Heart left ventricle (tissue), 16 donors: ENCODE data around the gene AFF1. TPM values are rescaled to one million over a fixed set of nuclear protein-coding genes. Genes with fewer than 3 reads are reported as not detected.

Experiments used
- ATAC-seq, 4 donors: fragments of 200-7000 bp; cut with Tn5 transposase; one replicate each; pipeline ENCODE4 v1.9.1; 2020 to 2022; ENCODE audit warnings: moderate library complexity in 4 of 4, mild to moderate bottlenecking in 3 of 4, moderate number of reproducible peaks in 1 of 4
- DNase-seq, 5 donors: peaks; one replicate each; pipeline ENCODE4 v3.0.0-alpha.2; 2020
- H3K27ac ChIP-seq, 12 donors: fragments of 200-600 bp; sonication (generic) in 4 of 12; one replicate each; pipeline versions ENCODE4 v1.5.0 to v1.8.0; 2016 to 2022; ENCODE audit warnings: mild to moderate bottlenecking in 2 of 12
- H3K27me3 ChIP-seq, 9 donors: fragments of 200-600 bp; sonication (generic) in 2 of 9; one replicate each; pipeline versions ENCODE4 v1.5.1 to v1.8.0; 2016 to 2022; ENCODE audit warnings: mild to moderate bottlenecking in 3 of 9
- H3K36me3 ChIP-seq, 9 donors: fragments of 200-600 bp; sonication (generic) in 2 of 9; one replicate each; pipeline versions ENCODE4 v1.5.0 to v1.8.0; 2018 to 2022; ENCODE audit warnings: mild to moderate bottlenecking in 2 of 9
- H3K4me1 ChIP-seq, 12 donors: fragments of 200-600 bp; sonication (generic) in 4 of 12; one replicate each; pipeline versions ENCODE4 v1.5.0 to v1.8.0; 2016 to 2022; ENCODE audit warnings: mild to moderate bottlenecking in 3 of 12
- H3K4me3 ChIP-seq, 12 donors: fragments of 200-600 bp; sonication (generic) in 4 of 12; one replicate each; pipeline versions ENCODE4 v1.5.0 to v1.8.0; 2017 to 2022; ENCODE audit warnings: mild to moderate bottlenecking in 9 of 12, moderate library complexity in 4 of 12
- H3K9me3 ChIP-seq, 12 donors: fragments of 200-600 bp; sonication (generic) in 4 of 12; one replicate each; pipeline versions ENCODE4 v1.5.0 to v1.8.0; 2016 to 2022; ENCODE audit warnings: mild to moderate bottlenecking in 1 of 12
- POLR2A ChIP-seq, 2 donors: fragments of 450-650 bp; IDR thresholded peaks; one replicate each; pipeline ENCODE4 v1.6.1; 2017; ENCODE audit warnings: antibody characterized with exemption in 2 of 2, mild to moderate bottlenecking in 2 of 2, moderate library complexity in 2 of 2
- whole genome bisulfite sequencing, 4 donors: extraction: QIAGEN DNeasy Blood & Tissue Kit in 2 of 4; methylation state at CpG; one replicate each; pipeline versions ENCODE4 v1.1.5 to v1.1.7; 2013 to 2018; 5-methylcytosine and 5-hydroxymethylcytosine counted together
- intact Hi-C, 10 donors: fragments of 100-400 bp; cut with DNase I; formaldehyde crosslinking; loops; one replicate each; pipeline versions ENCODE4 v1.11.1 to v1.14.2; 2022
- polyA plus RNA-seq, 2 donors: library from polyadenylated mRNA; stranded (reverse); fragments of 200-250 nt; gene quantifications; one replicate each; pipeline ENCODE4 v1.2.3, GENCODE V29; 2013
- total RNA-seq, 9 donors: library from RNA; depleted of rRNA in 2 of 9; stranded (reverse); fragments of >200 nt in 2 of 9; fragmentation: NEBNext Ultra II Directional in 3 of 9; extraction: Animal tissue kit (Norgen Biotek cat#: 25700) in 3 of 9; gene quantifications; one replicate each; pipeline versions ENCODE4 v1.1.0 to v1.2.4, GENCODE V29; 2016 to 2023
- TF ChIP-seq, protein P1 (sequence below), 12 donors: fragments of 200-600 bp; sonication (generic) in 4 of 12; IDR thresholded peaks; one replicate each; pipeline versions ENCODE4 v1.5.0 to v1.8.0; 2018 to 2022; ENCODE audit warnings: antibody characterized with exemption in 12 of 12, mild to moderate bottlenecking in 5 of 12
- donor health status: ischemic (EF 13 %, LVEDD 7.1; RV severe dilation, severe dysfunction).
- donor health status: healthy with polysubstance abuse.
- donor health status: DM: no; HTN: yes; CAD: no.
- donor health status: DM: no; HTN: no; CAD: no.
- donor health status: ischemic (EF 25% LVEDD 6.9; RV normal size, moderate dysfunction).
- donor health status: ischemic (EF 25% LVEDD 5.7; RV mildly dilated, moderate dysfunction).
- donor health status: healthy.
- donor health status: DM: yes; HTN: yes; CAD: no.
- donor health status: ischemic (EF 35%, LVEDD 5.7; RV mildly dilated, moderate dysfunction).
- donor health status: nonischemic (EF 11% LVEDD 7.7; RV severe dilation, severe dysfunction).
- donor health status: DM: yes; HTN: yes; CAD: no.
- donor health status: PGD.
- donor health status: ischemic (EF 29% LVEDD 5.4; RV normal size, mild dysfunction).
- donor health status: nonischemic (EF 23%, LVEDD 6.1; RV moderate dilation, normal function).

AFF1 gene
- total and polyA plus RNA-seq, 11 donors = 51.8 to 96.5 (median 72.8) TPM

DNA sequence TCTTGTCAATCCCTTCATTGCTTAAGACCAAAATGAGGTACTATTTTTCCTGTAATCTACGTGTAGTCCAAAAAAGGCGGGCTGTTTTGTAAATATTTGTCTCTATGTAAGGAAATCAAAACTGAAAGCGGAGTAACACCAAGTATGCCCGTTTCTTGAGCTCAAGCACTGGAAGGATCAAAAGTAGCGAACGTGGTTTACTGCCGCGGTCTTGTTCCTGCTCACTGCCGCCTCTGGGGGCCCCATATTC, 71.5 kb downstream of the AFF1 start:
- DNase-seq = no peak
- intact Hi-C loops = loop anchor here (1.0 to 5.0 kb wide), 14 partner anchors 24 to 86 kb away; partner anchors contain the start of gene AFF1 (in 9 of the 10)
- Histone ChIP-seq H3K27me3 (no peaks in the 10 kb centered on the region), H3K36me3 (no peaks in the 10 kb centered on the region), H3K4me3 (peak overlapping the region; percentile 69 to 91 (median 80)), H3K9me3 (no peaks in the 10 kb centered on the region), H3K27ac (peak overlapping the region; percentile 91 to 100 (median 98)), H3K4me1 (peaks cover 7 to 52% (median 45%) of the 10 kb centered on the region in 12 donors)
- ATAC-seq = no peak
- 0 to 1% (median 0%) methylated on average over 9 of the region's 9 CpGs for WGBS, 4 donors
- TF ChIP-seq, protein P1, sequence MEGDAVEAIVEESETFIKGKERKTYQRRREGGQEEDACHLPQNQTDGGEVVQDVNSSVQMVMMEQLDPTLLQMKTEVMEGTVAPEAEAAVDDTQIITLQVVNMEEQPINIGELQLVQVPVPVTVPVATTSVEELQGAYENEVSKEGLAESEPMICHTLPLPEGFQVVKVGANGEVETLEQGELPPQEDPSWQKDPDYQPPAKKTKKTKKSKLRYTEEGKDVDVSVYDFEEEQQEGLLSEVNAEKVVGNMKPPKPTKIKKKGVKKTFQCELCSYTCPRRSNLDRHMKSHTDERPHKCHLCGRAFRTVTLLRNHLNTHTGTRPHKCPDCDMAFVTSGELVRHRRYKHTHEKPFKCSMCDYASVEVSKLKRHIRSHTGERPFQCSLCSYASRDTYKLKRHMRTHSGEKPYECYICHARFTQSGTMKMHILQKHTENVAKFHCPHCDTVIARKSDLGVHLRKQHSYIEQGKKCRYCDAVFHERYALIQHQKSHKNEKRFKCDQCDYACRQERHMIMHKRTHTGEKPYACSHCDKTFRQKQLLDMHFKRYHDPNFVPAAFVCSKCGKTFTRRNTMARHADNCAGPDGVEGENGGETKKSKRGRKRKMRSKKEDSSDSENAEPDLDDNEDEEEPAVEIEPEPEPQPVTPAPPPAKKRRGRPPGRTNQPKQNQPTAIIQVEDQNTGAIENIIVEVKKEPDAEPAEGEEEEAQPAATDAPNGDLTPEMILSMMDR (IDR thresholded peaks at IDR 0.05) = peak in 5 of 12 donors; percentile 9 to 39 (median 27)
- no peak for TF ChIP-seq POLR2A (IDR thresholded peaks at IDR 0.05)

DNA sequence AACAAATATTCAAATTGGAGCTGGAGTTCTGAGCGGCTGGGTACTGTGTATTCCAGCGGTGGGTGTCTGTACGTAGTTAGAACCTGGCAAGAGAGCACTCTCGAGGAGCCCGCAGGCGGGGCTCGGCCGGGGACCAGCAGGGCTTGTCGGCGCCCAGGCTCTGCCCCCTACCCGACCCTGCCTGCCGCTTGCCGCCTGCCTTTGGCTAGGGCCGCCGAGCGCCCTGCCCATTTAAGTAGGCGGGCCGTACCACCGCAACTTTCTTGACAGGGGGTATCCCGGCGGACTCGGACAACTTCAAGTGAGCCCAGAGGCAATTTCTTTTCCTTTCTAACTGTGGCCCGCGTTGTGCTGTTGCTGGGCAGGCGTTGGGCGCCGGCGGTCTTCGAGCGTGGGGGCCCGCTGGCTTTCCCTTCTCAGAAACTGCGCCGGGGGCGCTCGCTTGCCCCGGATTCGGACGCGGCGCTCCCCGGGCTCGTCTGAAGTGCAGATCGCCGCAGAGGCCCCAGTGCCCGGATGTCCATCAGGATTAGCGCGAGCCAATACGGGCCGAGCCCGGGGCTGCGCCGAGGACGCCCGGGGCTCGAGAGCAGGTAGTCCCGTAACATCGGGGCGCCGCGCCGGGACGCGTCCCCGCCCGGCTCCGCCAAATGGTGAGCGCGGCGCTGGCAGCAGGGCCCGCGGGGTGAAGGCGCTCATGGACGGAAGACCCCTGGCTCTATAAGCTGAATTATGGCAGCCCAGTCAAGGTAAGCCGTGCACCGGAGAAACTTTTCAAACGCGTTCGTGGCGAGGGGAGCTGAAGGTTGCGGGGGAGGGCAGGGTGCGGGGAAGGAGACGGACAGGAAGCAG, 72.1 kb downstream of the AFF1 start:
- DNase-seq (peak; percentile 94 to 97 (median 96)), ATAC-seq (peak; percentile 87 to 96 (median 94))
- Histone ChIP-seq H3K4me3 (peak overlapping the region; percentile 69 to 91 (median 80)), H3K9me3 (no peaks in the 10 kb centered on the region), H3K36me3 (no peaks in the 10 kb centered on the region), H3K27me3 (no peaks in the 10 kb centered on the region), H3K27ac (peak overlapping the region; percentile 91 to 100 (median 98)), H3K4me1 (peaks cover 7 to 56% (median 48%) of the 10 kb centered on the region in 12 donors)
- WGBS, 4 donors = 0 to 1% (median 1%) methylated on average over 54 to 82 of the region's 82 CpGs
- intact Hi-C loops = loop anchor here (1.0 to 5.0 kb wide), 15 partner anchors 24 to 86 kb away; partner anchors contain the start of gene AFF1 (in 9 of the 10)
- peak; percentile 74 to 94 for TF ChIP-seq POLR2A (IDR thresholded peaks at IDR 0.05)
- TF ChIP-seq, protein P1 (IDR thresholded peaks at IDR 0.05) = peak in 6 of 12 donors; percentile 4 to 54 (median 36)

DNA sequence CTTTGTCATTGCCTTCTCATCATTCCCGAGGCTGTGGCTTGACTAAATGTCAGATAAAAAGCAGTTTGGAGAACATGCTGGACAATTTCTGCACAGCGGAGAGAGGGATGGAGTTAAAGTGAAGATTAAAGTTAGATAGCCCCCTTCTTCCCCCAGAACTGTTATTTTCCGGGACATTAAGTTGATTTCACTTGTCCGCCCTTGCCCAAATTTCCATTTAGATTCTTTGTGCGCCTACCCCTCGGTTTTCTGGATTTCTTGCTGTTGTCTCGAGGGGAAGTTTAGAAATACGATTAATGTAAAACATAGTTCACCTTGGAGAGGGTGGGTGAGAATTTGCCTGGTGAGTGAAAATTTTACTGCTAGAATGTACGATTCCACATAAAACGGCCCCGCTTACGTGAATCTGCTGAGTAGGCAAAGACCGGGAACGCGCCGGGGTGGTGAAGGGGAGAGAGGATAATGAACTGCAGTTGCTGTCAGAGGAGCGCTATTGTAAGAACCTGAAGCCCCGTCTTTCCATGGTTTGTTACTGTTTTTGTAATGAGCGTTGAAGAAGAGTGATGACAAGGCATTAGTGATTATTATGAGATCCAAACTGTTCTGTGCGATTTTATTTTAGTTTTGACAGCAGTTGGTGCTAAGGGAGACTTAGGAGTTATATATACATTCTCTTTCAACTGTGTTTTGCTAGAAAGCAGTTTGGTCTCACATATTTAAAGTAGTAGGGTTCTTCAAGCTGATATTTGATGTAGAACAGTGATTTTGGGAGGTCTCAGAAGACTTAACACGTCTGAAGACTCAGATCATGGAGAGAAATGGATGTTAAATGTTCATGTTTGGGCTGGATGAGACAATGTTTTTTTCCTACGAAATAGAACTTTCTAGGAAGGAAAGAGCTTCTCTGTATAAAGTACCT, 73.0 kb downstream of the AFF1 start:
- WGBS, 4 donors = 1 to 2% (median 1%) methylated on average over 22 of the region's 22 CpGs
- no peaks in the 10 kb centered on the region for H3K27me3 ChIP-seq
- intact Hi-C loops = loop anchor here (1.0 to 5.0 kb wide), 14 partner anchors 23 to 85 kb away; partner anchors contain the start of gene AFF1 (in 8 of the 10)
- H3K27ac ChIP-seq = peak overlapping the region; percentile 91 to 100 (median 98)
- DNase-seq = peak; percentile 64 to 82 (median 71)
- peak; percentile 25 to 58 (median 44) for ATAC-seq
- TF ChIP-seq, protein P1 (IDR thresholded peaks at IDR 0.05) = no peak
- TF ChIP-seq POLR2A (IDR thresholded peaks at IDR 0.05) = no peak
- peak overlapping the region; percentile 69 to 91 (median 80) for H3K4me3 ChIP-seq
- H3K4me1 ChIP-seq = peaks cover 7 to 65% (median 55%) of the 10 kb centered on the region in 12 donors
- H3K9me3 ChIP-seq = no peaks in the 10 kb centered on the region
- H3K36me3 ChIP-seq = no peaks in the 10 kb centered on the region
